Thymus (tissue), 11 donors: ENCODE results near the gene IFNG-AS1. TPM values are rescaled to one million over a fixed set of nuclear protein-coding genes. Genes with fewer than 3 reads are reported as not detected.

Source experiments
- DNase-seq, 9 donors: peaks; one replicate each; pipeline ENCODE4 v3.0.0-alpha.2; 2013; ENCODE audit warnings: low spot score in 9 of 9, low read depth in 6 of 9, missing footprints in 1 of 9
- H3K27ac ChIP-seq, 2 donors: one replicate each; pipeline ENCODE4 v1.5.1; 2013; ENCODE audit warnings: control low read depth in 1 of 2, low read depth in 1 of 2, low read length in 1 of 2, mild to moderate bottlenecking in 1 of 2, moderate library complexity in 1 of 2
- H3K27me3 ChIP-seq, 2 donors: one replicate each; pipeline ENCODE4 v1.5.1; 2013; ENCODE audit warnings: low read length in 1 of 2; ENCODE audit not compliant: control insufficient read depth in 2 of 2, insufficient read depth in 1 of 2
- H3K36me3 ChIP-seq, 2 donors: one replicate each; pipeline ENCODE4 v1.5.1; 2013; ENCODE audit warnings: low read length in 1 of 2, mild to moderate bottlenecking in 1 of 2, moderate library complexity in 1 of 2; ENCODE audit not compliant: control insufficient read depth in 2 of 2, insufficient read depth in 2 of 2
- H3K4me1 ChIP-seq, 2 donors: one replicate each; pipeline ENCODE4 v1.5.1; 2013; ENCODE audit warnings: low read length in 2 of 2; ENCODE audit not compliant: control insufficient read depth in 2 of 2, insufficient read depth in 2 of 2
- H3K4me3 ChIP-seq, 2 donors: one replicate each; pipeline ENCODE4 v1.5.1; 2013; ENCODE audit warnings: low read length in 2 of 2, control low read depth in 1 of 2, mild to moderate bottlenecking in 1 of 2
- H3K9me3 ChIP-seq, 2 donors: one replicate each; pipeline ENCODE4 v1.5.1; 2013; ENCODE audit warnings: low read length in 1 of 2, mild to moderate bottlenecking in 1 of 2; ENCODE audit not compliant: control insufficient read depth in 2 of 2, insufficient read depth in 1 of 2
- WGBS: extraction: QIAGEN DNeasy Blood & Tissue Kit; methylation state at CpG from one replicate; pipeline ENCODE4 v1.1.7; 2013; 5-methylcytosine and 5-hydroxymethylcytosine counted together
- polyA plus RNA-seq: library from polyadenylated mRNA; stranded (reverse); fragments of 200-250 nt; gene quantifications from one replicate; pipeline ENCODE4 v1.2.3, GENCODE V29; 2013
- total RNA-seq: library from RNA; stranded (reverse); fragments of 120-200 nt; gene quantifications from one replicate; pipeline ENCODE4 v1.2.4, GENCODE V29; 2013
- donor health status: healthy.

The IFNG-AS1 gene
- total and polyA plus RNA-seq, 2 donors = 0.07 to 1.3 TPM

DNA sequence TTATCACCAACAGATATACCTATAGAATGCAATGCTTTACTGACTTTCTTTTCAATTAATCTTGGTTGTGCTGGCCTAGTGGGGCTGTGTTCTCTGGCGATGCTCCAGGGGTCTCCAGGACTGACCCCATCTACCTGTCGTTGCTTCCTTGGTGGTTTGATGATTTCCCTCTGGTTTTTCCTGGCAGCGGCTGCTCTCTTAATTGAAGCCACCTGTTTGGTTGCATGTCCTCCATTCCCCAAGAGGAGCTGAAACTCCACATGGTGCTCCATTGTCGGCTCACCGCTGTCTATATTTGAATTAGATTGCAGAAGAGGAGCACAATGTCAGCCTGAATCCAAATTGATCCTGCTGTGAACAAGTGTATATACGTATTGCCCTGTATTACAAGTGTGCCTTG is 7.1 kb upstream of the IFNG-AS1 start:
- no peaks in the 10 kb centered on the region for H3K4me1 ChIP-seq
- no peak overlapping the region for H3K4me3 ChIP-seq
- no peak overlapping the region for H3K27ac ChIP-seq
- WGBS = 86% methylated on average over 6 of the region's 6 CpGs
- no peaks in the 10 kb centered on the region for H3K27me3 ChIP-seq
- DNase-seq = no peak
- H3K9me3 ChIP-seq = no peaks in the 10 kb centered on the region
- H3K36me3 ChIP-seq = no peaks in the 10 kb centered on the region

DNA sequence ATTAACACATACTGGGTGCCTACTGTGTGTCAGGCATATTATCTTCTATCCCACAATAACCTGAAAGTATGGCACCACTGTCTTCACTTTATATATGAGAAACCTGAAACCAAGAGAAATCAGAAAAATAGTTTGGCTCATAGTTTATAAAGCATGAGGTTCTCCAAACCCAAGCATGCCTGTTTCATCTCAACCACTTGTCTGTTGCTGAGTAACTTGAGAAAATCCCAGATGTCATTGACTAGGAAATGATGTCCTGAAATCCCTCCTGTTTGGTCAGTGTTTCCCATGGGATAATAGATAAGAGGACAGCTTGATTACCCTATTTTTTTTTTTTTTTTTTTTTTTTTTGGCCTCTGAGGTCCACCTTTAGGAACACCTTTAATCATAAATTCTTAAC is 2.6 kb upstream of the IFNG-AS1 start:
- DNase-seq = no peak
- Histone ChIP-seq H3K27ac (no peak overlapping the region), H3K4me1 (peaks cover 6 to 13% of the 10 kb centered on the region in 2 donors), H3K27me3 (no peaks in the 10 kb centered on the region), H3K4me3 (no peak overlapping the region), H3K36me3 (no peaks in the 10 kb centered on the region), H3K9me3 (no peaks in the 10 kb centered on the region)

DNA sequence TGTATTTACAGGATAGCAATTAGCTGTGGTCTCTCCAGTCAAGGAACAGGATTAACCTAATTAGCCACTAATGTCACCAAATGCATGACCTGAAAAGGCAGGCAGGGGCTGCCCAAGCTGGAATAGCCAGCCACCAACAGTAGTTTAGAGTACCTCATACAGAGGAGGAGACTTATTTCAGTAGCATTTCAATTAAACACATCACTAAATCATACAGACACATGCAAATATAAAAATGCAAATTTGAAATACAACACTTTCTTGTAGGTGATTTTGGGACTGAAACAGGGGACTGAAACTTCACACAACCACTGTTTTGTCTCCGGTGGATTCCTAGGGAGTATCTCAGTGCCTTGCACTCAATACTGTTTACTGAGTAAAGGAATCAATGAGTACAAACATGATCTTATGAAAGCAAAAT is 636 bp upstream of the IFNG-AS1 start:
- Histone ChIP-seq H3K27me3 (no peaks in the 10 kb centered on the region), H3K27ac (peak overlapping the region in 1 of 2 donors; percentile 86), H3K4me3 (no peak overlapping the region), H3K36me3 (no peaks in the 10 kb centered on the region), H3K9me3 (no peaks in the 10 kb centered on the region), H3K4me1 (peaks cover 6 to 13% of the 10 kb centered on the region in 2 donors)
- no peak for DNase-seq
- 91% methylated on average over 1 of the region's 1 CpG for WGBS

GRCh38 chr12:67991158-67991557 is 1.9 kb downstream of the IFNG-AS1 start:
- no peak for DNase-seq
- no peaks in the 10 kb centered on the region for H3K36me3 ChIP-seq
- H3K9me3 ChIP-seq = no peaks in the 10 kb centered on the region
- no peak overlapping the region for H3K4me3 ChIP-seq
- H3K4me1 ChIP-seq = peaks cover 6 to 13% of the 10 kb centered on the region in 2 donors
- H3K27ac ChIP-seq = no peak overlapping the region
- 88% methylated on average over 4 of the region's 4 CpGs for WGBS
- H3K27me3 ChIP-seq = no peaks in the 10 kb centered on the region

- Histone ChIP-seq H3K9me3 (no peaks in the 10 kb centered on the region), H3K4me3 (no peak overlapping the region), H3K4me1 (peaks cover 6 to 13% of the 10 kb centered on the region in 2 donors), H3K27me3 (no peaks in the 10 kb centered on the region), H3K27ac (no peak overlapping the region), H3K36me3 (no peaks in the 10 kb centered on the region)
- no peak for DNase-seq
- WGBS = 97% methylated on average over 2 of the region's 2 CpGs
Observed at GRCh38 chr12:67993143-67993542, 3.9 kb downstream of the IFNG-AS1 start.

DNA sequence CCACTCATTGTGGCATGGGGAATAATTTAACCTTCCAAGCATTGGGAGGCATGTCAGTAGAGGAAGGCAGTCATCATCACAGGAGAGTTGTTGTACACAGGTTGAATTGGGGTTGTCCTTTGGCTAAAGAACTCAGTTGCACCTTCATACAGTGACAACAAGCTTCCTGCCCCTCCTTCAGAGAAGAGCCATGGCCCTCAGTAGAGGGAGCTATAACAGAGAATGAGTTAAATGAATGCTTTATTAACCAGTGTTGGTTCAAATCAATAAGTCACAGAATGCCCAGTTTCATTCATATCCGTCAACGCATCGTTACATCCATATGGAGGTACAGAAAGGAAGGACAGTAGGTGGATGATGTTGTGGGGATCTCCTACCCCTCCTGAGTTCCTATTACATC is 4.8 kb downstream of the IFNG-AS1 start:
- H3K27ac ChIP-seq = no peak overlapping the region
- no peak for DNase-seq
- H3K27me3 ChIP-seq = no peaks in the 10 kb centered on the region
- no peak overlapping the region for H3K4me3 ChIP-seq
- H3K36me3 ChIP-seq = no peaks in the 10 kb centered on the region
- peaks cover 5 to 7% of the 10 kb centered on the region in 2 donors for H3K4me1 ChIP-seq
- H3K9me3 ChIP-seq = no peaks in the 10 kb centered on the region
- 82% methylated on average over 3 of the region's 3 CpGs for WGBS

- Histone ChIP-seq H3K27me3 (no peaks in the 10 kb centered on the region), H3K4me3 (no peak overlapping the region), H3K36me3 (no peaks in the 10 kb centered on the region), H3K4me1 (no peaks in the 10 kb centered on the region), H3K9me3 (no peaks in the 10 kb centered on the region), H3K27ac (no peak overlapping the region)
- no peak for DNase-seq
Observed at GRCh38 chr12:67996347-67996746, 7.1 kb downstream of the IFNG-AS1 start.

GRCh38 chr12:67998379-67998778 is 9.1 kb downstream of the IFNG-AS1 start:
- DNase-seq = no peak
- H3K9me3 ChIP-seq = peaks cover 0 to 1% of the 10 kb centered on the region in 2 donors
- H3K27me3 ChIP-seq = no peaks in the 10 kb centered on the region
- no peak overlapping the region for H3K4me3 ChIP-seq
- no peak overlapping the region for H3K27ac ChIP-seq
- H3K36me3 ChIP-seq = no peaks in the 10 kb centered on the region
- H3K4me1 ChIP-seq = no peaks in the 10 kb centered on the region

DNA sequence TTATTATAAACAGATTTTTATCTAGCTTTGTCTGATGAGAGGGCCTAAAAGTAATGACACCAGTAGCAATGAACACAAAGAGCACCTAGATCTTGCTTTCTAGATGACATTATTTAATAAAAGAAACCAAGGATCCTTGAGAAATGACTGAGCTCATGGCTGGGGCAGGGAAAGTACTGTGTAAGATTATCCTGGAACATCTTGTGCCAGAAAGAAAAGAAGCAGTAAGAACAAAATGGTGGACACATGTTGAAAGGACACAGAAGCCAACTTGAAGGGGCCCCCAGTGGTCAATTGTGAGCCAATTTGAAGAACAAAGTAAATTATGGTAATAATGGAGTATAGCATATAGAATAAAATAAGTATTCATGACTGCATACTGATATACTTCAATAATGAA is 10.0 kb downstream of the IFNG-AS1 start:
- Histone ChIP-seq H3K9me3 (peaks cover 0 to 3% of the 10 kb centered on the region in 2 donors), H3K4me1 (no peaks in the 10 kb centered on the region), H3K36me3 (no peaks in the 10 kb centered on the region), H3K27ac (no peak overlapping the region), H3K4me3 (no peak overlapping the region), H3K27me3 (no peaks in the 10 kb centered on the region)
- DNase-seq = no peak
